Femur (tissue), 1 donor: ENCODE measurements around the gene HPSE2.
"Not testable (repeated sequence)": the region's sequence is repeated elsewhere in the genome, so short reads cannot be mapped to it uniquely, and the experiment has no call there.

ENCODE experiments used
- DNase-seq: peaks from one replicate; pipeline ENCODE4 v3.0.0-alpha.2; 2017

Gene HPSE2

GRCh38 chr10:99002392-99002791, 233.3 kb downstream of the HPSE2 start:
- DNase-seq = no peak

GRCh38 chr10:98997596-98997995, 238.1 kb downstream of the HPSE2 start:
- no peak for DNase-seq

- no peak for DNase-seq
Measured at GRCh38 chr10:98994030-98994429, 241.6 kb downstream of the HPSE2 start.

GRCh38 chr10:98983751-98984150, 251.9 kb downstream of the HPSE2 start:
- DNase-seq = not testable (repeated sequence)

- DNase-seq = no peak
Measured at GRCh38 chr10:98980353-98980752, 255.3 kb downstream of the HPSE2 start.

- DNase-seq = no peak
Measured at GRCh38 chr10:98971464-98971863, 264.2 kb downstream of the HPSE2 start.

- DNase-seq = no peak
Measured at GRCh38 chr10:98967601-98968000, 268.1 kb downstream of the HPSE2 start.

- no peak for DNase-seq
Measured at GRCh38 chr10:98963608-98964007, 272.0 kb downstream of the HPSE2 start.

GRCh38 chr10:98959379-98959778, 276.3 kb downstream of the HPSE2 start:
- DNase-seq = no peak

- no peak for DNase-seq
Measured at GRCh38 chr10:98957801-98958200, 277.9 kb downstream of the HPSE2 start.

GRCh38 chr10:98956576-98957260, 278.9 kb downstream of the HPSE2 start:
- no peak for DNase-seq

- no peak for DNase-seq
Measured at GRCh38 chr10:98953251-98953650, 282.4 kb downstream of the HPSE2 start.

GRCh38 chr10:98951269-98952000, 284.2 kb downstream of the HPSE2 start:
- DNase-seq = no peak

- DNase-seq = no peak
Measured at GRCh38 chr10:98950106-98950505, 285.5 kb downstream of the HPSE2 start.

GRCh38 chr10:98949306-98949705, 286.3 kb downstream of the HPSE2 start:
- DNase-seq = no peak

GRCh38 chr10:98943681-98944080, 292.0 kb downstream of the HPSE2 start:
- DNase-seq = no peak

GRCh38 chr10:98929709-98930108, 305.9 kb downstream of the HPSE2 start:
- DNase-seq = no peak

- DNase-seq = no peak
Measured at GRCh38 chr10:98925651-98926050, 310.0 kb downstream of the HPSE2 start.

GRCh38 chr10:98924526-98924925, 311.1 kb downstream of the HPSE2 start:
- no peak for DNase-seq

- DNase-seq = no peak
Measured at GRCh38 chr10:98921316-98921715, 314.3 kb downstream of the HPSE2 start.

GRCh38 chr10:98920807-98921206, 314.8 kb downstream of the HPSE2 start:
- peak; percentile 26 for DNase-seq

GRCh38 chr10:98920360-98920759, 315.3 kb downstream of the HPSE2 start:
- DNase-seq = no peak

GRCh38 chr10:98919899-98920298, 315.8 kb downstream of the HPSE2 start:
- no peak for DNase-seq

- no peak for DNase-seq
Measured at GRCh38 chr10:98917828-98918227, 317.8 kb downstream of the HPSE2 start.
